Measurements from ENCODE around the gene TIMM29.

- TF ChIP-seq CTCF (IDR thresholded peaks at IDR 0.05), result no peak
- no peak for TF ChIP-seq POLR2A (IDR thresholded peaks at IDR 0.05)
These were observed 40.2 kb upstream of the TIMM29 start for GRCh38 chr19:10888421-10888866.
